Left renal cortex interstitium (tissue), 4 donors: ENCODE data around the gene ZNF821. TPM values are rescaled to one million over a fixed set of nuclear protein-coding genes. Genes with fewer than 3 reads are reported as not detected.
A peak's percentile ranks its signal among the peaks of the same experiment; 100 is the strongest.
"Not testable (repeated sequence)": the region's sequence is repeated elsewhere in the genome, so short reads cannot be mapped to it uniquely, and the experiment has no call there.

ENCODE experiments used
- DNase-seq, 4 donors: peaks; one replicate each; pipeline ENCODE4 v3.0.0-alpha.2; 2013; ENCODE audit warnings: low read depth in 4 of 4, low spot score in 2 of 4, missing footprints in 1 of 4
- polyA plus RNA-seq, 4 donors: library from polyadenylated mRNA; unstranded; fragments of 120-200 nt; gene quantifications; one replicate each; pipeline ENCODE4 v1.2.1, GENCODE V29; 2013; ENCODE audit not compliant: insufficient read length in 4 of 4

The ZNF821 gene
- polyA plus RNA-seq, 4 donors, result 21.5 to 26.5 (median 22.5) TPM

- no peak for DNase-seq
Measured at GRCh38 chr16:71863995-71864394, 20.0 kb downstream of the ZNF821 start.

GRCh38 chr16:71859762-71860521, 24.0 kb downstream of the ZNF821 start:
- DNase-seq, result no peak

GRCh38 chr16:71855937-71856662, 27.9 kb downstream of the ZNF821 start:
- no peak for DNase-seq

DNA sequence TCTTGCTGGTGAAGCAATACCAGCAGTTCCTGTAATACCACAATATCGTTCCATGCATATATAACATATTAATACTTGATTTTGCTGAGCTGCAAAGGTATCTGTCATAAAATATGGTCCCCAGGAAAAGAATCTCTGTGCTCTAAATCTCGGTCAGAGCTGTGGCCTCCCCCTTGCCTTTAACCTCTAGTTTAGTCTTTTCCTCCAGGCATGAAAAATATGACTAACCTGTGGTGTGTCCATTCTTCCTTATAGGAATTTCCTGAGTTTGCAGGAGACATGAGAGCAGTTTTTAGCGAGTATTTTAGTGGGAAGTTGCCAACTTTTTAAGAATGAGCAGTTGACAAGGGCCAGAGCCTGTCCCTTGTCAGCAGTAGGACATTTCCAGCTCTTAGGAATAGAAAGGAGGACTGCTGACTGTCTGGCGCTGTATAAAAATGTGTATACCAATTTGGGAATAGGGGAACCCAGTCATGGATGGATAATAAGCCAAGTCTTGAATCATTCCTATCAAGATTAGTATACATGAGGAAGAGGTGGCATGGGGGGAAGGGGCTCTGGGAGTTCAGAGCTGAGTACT, 29.5 kb downstream of the ZNF821 start:
- no peak for DNase-seq

DNA sequence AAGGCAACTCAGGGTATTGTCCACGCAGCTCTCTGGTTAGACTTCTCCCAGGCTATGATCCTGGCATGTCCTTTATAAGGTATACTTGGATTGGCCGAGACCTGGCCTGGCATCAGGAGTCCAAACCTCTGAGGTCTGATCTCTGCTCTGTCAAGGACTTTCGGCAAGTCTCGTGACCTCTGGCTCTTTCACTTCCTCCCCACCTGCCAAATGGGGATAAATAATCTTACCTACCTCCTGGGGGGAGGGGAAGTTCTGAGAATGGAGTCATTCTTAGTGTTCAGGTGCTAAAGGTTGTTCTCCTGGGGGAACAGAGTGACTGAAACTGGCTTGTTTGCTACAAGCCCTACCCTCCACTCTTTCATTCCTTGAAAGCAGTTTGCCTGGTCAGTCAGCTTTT, 30.6 kb downstream of the ZNF821 start:
- DNase-seq, result no peak

GRCh38 chr16:71852561-71852960, 31.4 kb downstream of the ZNF821 start:
- DNase-seq, result no peak

DNA sequence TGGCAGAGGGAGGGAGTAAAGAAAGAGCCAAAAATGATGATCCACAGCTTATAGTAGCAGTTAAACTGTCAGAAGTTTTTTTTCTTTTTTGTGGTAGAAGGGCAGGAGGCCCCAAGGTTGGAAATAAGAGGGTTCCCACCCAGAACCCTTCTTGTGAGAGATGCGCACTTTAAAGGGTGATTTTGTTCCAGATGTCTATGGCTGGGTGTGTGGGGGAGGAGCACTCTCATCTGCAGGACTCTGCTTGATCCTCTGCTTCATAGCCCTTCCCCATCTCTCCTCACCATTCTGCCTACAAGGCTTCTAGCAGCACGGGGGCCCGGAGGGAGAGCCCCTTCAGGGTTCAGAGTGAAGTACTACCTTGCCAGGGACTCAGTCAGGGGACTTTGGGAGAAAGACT, 31.8 kb downstream of the ZNF821 start:
- no peak for DNase-seq

- no peak for DNase-seq
Measured at GRCh38 chr16:71851746-71852145, 32.2 kb downstream of the ZNF821 start.

- no peak for DNase-seq
Measured at GRCh38 chr16:71848622-71849021, 35.4 kb downstream of the ZNF821 start.

DNA sequence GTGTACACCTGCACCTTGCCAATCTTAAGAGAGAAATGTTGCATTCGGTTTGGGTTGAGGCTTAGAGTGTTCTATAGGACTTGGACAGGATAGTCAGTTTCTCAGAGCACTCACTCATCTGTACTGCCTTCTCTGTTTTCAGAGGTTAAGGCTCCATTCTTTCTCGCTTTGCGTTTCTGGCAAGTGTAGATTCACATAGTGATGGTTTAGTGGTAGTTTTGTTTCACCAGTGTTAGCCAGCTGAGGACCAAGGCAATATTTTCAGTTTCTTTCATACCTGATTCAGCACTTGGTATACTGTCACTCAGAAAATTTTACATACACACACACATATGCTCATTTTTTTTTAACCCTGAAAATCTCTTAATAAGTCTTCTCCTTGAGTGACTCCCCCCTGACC, 36.9 kb downstream of the ZNF821 start:
- no peak for DNase-seq

DNA sequence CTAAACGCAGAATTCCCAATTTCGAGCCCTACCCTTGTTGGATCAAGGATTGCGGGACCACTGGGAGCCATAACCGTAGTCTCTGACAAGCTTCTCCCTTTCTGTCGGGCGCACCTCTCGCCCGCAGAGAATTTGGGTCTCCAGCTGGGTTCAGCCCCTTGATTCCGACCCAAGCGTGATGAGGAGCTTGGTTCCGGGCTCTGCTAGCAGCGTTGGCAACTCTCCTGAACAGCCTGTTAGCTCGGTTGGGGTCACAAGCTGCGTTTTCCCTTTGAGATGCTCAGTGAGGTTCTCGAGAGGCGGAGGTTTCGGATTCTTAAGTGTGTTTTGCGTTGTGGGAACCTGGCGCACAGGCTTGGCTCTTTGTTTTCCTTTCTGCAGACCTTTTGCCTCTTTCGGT, 37.6 kb downstream of the ZNF821 start:
- no peak for DNase-seq

- DNase-seq, result peak; percentile 47 to 85 (median 75)
Measured at GRCh38 chr16:71845639-71846430, 38.1 kb downstream of the ZNF821 start, which contains the start of gene ATXN1L. ATXN1L (plus strand) TSS chr16:71845976; CDS start chr16:71849741, 3,765 bp downstream.

DNA sequence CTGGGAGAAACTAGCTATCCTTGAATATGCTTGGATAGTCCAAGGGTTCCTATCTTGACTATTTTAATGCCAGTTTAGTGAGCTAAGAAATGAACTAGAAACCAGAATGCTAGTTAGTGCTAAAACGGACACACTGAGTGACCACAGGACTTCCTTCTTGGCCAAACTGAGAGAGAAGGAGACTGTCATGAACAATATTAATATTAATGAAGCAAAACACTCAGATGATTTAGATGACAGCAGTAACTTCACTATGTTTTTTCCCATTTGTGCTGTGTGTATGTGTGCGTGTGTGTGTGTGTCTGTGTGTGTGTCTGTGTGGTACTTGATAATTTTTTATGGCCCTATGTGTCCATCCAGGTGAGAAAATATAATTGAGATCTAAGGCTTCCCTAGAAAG, 40.4 kb downstream of the ZNF821 start:
- no peak for DNase-seq

DNA sequence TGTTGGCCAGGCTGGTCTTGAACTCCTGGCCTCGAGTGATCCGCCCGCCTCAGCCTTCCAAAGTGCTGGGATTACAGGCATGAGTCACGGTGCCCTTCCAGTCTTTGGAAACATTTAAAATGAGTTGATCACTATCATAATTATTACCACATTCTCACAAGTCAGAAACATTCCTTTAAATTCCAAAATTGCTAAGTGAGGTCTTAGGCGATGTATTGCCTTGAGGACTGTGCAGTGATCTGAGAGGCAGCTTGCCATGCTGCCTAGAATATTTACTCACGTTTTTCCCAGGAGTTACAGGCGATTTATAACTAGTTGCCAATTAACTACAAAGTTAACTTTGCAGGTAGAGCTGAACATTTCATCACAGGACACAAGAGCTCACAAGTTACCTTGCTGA, 43.9 kb downstream of the ZNF821 start:
- no peak for DNase-seq

DNA sequence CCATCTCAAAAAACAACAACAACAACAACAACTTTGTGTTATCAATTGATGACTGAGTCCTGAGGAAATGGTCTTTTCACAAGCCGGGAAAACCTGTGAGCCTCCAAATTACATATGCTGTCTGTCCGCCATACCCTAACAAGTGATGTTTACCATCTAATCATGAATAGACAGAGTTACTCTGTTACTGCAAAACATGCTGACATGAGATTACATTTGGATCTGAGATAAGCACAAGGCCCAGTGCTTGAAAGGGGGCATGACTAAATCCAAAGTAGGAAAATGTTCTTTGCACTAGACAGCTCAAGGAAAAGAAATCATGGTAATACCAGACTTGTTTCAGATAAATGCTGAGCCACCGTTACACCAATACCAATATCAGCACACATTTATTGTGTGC, 46.8 kb downstream of the ZNF821 start:
- no peak for DNase-seq

DNA sequence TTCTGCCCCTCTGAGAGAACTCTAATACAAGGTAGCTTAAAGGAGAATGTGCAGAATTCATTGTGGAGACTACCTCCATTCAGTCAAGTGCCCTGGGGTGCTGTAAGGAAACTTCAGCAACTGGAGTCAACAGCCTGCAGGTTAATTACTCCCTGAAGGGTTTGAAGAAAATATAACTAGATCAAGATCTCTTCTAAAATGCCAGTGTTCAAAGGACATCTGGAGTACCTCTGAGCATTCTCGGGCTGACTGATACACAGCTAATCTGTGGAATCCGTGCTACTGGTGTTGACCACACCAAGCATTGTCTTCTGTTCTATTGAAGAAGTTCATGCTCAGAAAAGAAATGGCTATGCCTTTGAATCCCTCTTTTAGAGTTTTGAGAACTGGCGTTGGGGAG, 49.7 kb downstream of the ZNF821 start:
- no peak for DNase-seq

- DNase-seq, result not testable (repeated sequence)
Measured at GRCh38 chr16:71832112-71832511, 51.9 kb downstream of the ZNF821 start.

- DNase-seq, result not testable (repeated sequence)
Measured at GRCh38 chr16:71831698-71832097, 52.3 kb downstream of the ZNF821 start.

DNA sequence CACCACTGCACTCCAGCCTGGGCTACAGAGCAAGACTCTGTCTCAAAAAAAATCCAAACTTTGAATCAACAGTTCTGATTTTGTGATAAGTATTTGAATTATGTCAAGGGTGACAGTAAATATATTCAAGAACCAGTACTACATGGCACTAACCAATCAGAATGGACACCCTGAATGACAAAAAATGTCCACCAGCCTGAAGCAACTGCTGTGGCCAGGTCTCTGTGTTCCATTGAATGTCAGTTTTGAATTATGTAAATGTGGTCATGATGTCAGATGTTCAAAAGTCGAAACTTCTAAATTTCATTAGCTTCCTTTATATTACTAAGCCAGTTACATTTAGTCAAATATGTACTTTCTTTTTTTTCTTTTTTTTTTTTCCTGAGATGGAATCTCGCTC, 53.6 kb downstream of the ZNF821 start:
- DNase-seq, result no peak

DNA sequence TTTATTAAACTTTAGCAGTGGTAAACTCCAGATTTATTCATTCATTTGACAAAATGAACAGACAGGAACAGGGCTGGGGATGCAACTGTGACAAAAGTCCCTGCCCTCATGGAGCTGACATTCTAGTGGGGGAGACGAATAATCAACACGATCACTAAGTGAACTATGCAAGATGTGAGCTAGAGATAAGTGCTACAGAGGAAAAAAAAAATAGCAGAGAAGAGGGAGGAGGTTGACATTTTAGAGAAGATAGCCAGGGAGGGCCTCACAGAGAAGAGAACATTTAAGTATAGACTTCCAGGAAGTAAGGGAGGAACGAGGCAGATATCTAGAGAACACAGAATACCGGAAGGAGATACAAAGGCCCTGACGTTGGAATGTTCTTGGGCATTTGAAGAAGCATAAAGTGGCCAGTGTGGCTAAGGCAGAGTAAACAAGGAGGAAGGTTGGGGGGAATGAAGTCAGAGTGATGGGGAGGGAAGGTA, 57.4 kb downstream of the ZNF821 start:
- DNase-seq, result no peak

GRCh38 chr16:71817155-71817500, 66.9 kb downstream of the ZNF821 start:
- not testable (repeated sequence) for DNase-seq
